Left lobe of liver (tissue), 2 donors: ENCODE measurements around the gene IVNS1ABP. TPM values are rescaled to one million over a fixed set of nuclear protein-coding genes. Genes with fewer than 3 reads are reported as not detected.
"Not testable (repeated sequence)": the region's sequence is repeated elsewhere in the genome, so short reads cannot be mapped to it uniquely, and the experiment has no call there.

Source experiments
- ATAC-seq: fragments of 200-7000 bp; cut with Tn5 transposase; one replicate; pipeline ENCODE4 v1.9.1; 2020; ENCODE audit warnings: mild to moderate bottlenecking, moderate library complexity
- DNase-seq: peaks from one replicate; pipeline ENCODE4 v3.0.0-alpha.2; 2020; ENCODE audit warnings: low spot score
- total RNA-seq: library from RNA; stranded (reverse); gene quantifications from one replicate; pipeline ENCODE4 v1.2.1, GENCODE V29; 2021
- donor health status: DM: no; HTN: no; CAD: no; lungs with moderate emphysema.
- donor health status: DM: no; HTN: yes; CAD: no.

Gene IVNS1ABP
- total RNA-seq: 23.7 TPM

- DNase-seq: peak; percentile 96
Measured at GRCh38 chr1:185317034-185317885, at the start of gene IVNS1ABP. TSS of gene IVNS1ABP (minus strand) at chr1:185317243. CDS start at chr1:185309493, 7,750 bp downstream.

GRCh38 chr1:185365951-185366350, 48.9 kb upstream of the IVNS1ABP start:
- ATAC-seq (no peak), DNase-seq (no peak)

More at GRCh38 chr1:185317034-185317885, at the start of gene IVNS1ABP:
- peak; percentile 83 for ATAC-seq

GRCh38 chr1:185364528-185364927, 47.5 kb upstream of the IVNS1ABP start:
- not testable (repeated sequence) for ATAC-seq, DNase-seq

- DNase-seq (no peak), ATAC-seq (no peak)
Measured at GRCh38 chr1:185363205-185363604, 46.2 kb upstream of the IVNS1ABP start.

- no peak for DNase-seq
- ATAC-seq: no peak
Measured at GRCh38 chr1:185360714-185361113, 43.7 kb upstream of the IVNS1ABP start.

- DNase-seq (no peak), ATAC-seq (no peak)
Measured at GRCh38 chr1:185358957-185359356, 41.9 kb upstream of the IVNS1ABP start.

- no peak for ATAC-seq
- DNase-seq: no peak
Measured at GRCh38 chr1:185355947-185356346, 38.9 kb upstream of the IVNS1ABP start.

- no peak for ATAC-seq
- no peak for DNase-seq
Measured at GRCh38 chr1:185353124-185353523, 36.1 kb upstream of the IVNS1ABP start.

GRCh38 chr1:185351734-185352466, 34.9 kb upstream of the IVNS1ABP start:
- ATAC-seq: no peak

GRCh38 chr1:185350027-185350442, 33.0 kb upstream of the IVNS1ABP start:
- ATAC-seq: peak; percentile 65

More at GRCh38 chr1:185351734-185352466, 34.9 kb upstream of the IVNS1ABP start:
- no peak for DNase-seq

GRCh38 chr1:185349556-185349955, 32.5 kb upstream of the IVNS1ABP start:
- ATAC-seq (no peak), DNase-seq (no peak)

More at GRCh38 chr1:185350027-185350442, 33.0 kb upstream of the IVNS1ABP start:
- DNase-seq: no peak

- ATAC-seq: no peak
- no peak for DNase-seq
Measured at GRCh38 chr1:185348985-185349384, 31.9 kb upstream of the IVNS1ABP start.

GRCh38 chr1:185348296-185348695, 31.3 kb upstream of the IVNS1ABP start:
- ATAC-seq (no peak), DNase-seq (no peak)

GRCh38 chr1:185345913-185346720, 29.1 kb upstream of the IVNS1ABP start:
- DNase-seq: no peak
- peak; percentile 31 for ATAC-seq

- ATAC-seq: no peak
Measured at GRCh38 chr1:185343306-185343705, 26.3 kb upstream of the IVNS1ABP start.

GRCh38 chr1:185342672-185343259, 25.7 kb upstream of the IVNS1ABP start:
- no peak for DNase-seq
- ATAC-seq: no peak

More at GRCh38 chr1:185343306-185343705, 26.3 kb upstream of the IVNS1ABP start:
- no peak for DNase-seq

GRCh38 chr1:185342017-185342416, 25.0 kb upstream of the IVNS1ABP start:
- no peak for DNase-seq
- no peak for ATAC-seq

- ATAC-seq (no peak), DNase-seq (no peak)
Measured at GRCh38 chr1:185341196-185341781, 24.2 kb upstream of the IVNS1ABP start.

GRCh38 chr1:185338719-185339622, 21.9 kb upstream of the IVNS1ABP start:
- ATAC-seq (peak; percentile 43), DNase-seq (no peak)
